Measurements from ENCODE around the gene MYCL. TPM values are rescaled to one million over a fixed set of nuclear protein-coding genes. Genes with fewer than 3 reads are reported as not detected.

Gene MYCL
- total RNA-seq, 1 experiment from 2014 or later = 31.0 TPM

GRCh38 chr1:39926343-39926793, 24.7 kb upstream of the MYCL start (continued):
- no peak for TF ChIP-seq E2F5 (CRISPR knock-in tag; IDR thresholded peaks at IDR 0.05)

GRCh38 chr1:39925721-39926342, 24.1 kb upstream of the MYCL start:
- Mint-ChIP-seq H3K27me3 (ENCODE audit: low read depth) (peaks cover 7% of the 10 kb centered on the region; the same call in 1 of the 2 replicates), H3K4me1 (peaks cover 33% of the 10 kb centered on the region), H3K36me3 (no peaks in the 10 kb centered on the region), H3K4me3 (no peak overlapping the region), H3K27ac (no peak overlapping the region), H3K9me3 (no peaks in the 10 kb centered on the region)
- POLR2A ChIA-PET = no interaction called here
- CTCF ChIA-PET = interaction anchor here (1.2 to 3.3 kb wide), 2 partner anchors 24 to 47 kb away, joined by 6 to 18 read pairs; partner anchors contain the start of gene MYCL
- TF ChIP-seq ZNF121 (CRISPR knock-in tag; IDR thresholded peaks at IDR 0.05) (no peak), GRHL2 (CRISPR knock-in tag; IDR thresholded peaks at IDR 0.05; ENCODE audit: insufficient replicate concordance, severe bottlenecking) (no peak), ZBTB21 (CRISPR knock-in tag; IDR thresholded peaks at IDR 0.05; ENCODE audit: borderline replicate concordance) (no peak), FOXP1 (CRISPR knock-in tag; IDR thresholded peaks at IDR 0.05; ENCODE audit: borderline replicate concordance) (no peak), SOX15 (CRISPR knock-in tag; IDR thresholded peaks at IDR 0.05) (no peak), ZNF281 (CRISPR knock-in tag; IDR thresholded peaks at IDR 0.05) (no peak), NR2C2 (CRISPR knock-in tag; IDR thresholded peaks at IDR 0.05) (no peak), ZNF263 (CRISPR knock-in tag; IDR thresholded peaks at IDR 0.05; ENCODE audit: low read depth) (no peak), ZMAT4 (CRISPR knock-in tag; IDR thresholded peaks at IDR 0.05) (no peak), ZNF396 (CRISPR knock-in tag; IDR thresholded peaks at IDR 0.05; ENCODE audit: borderline replicate concordance) (no peak), TP53 (CRISPR knock-in tag; IDR thresholded peaks at IDR 0.05) (no peak), ELF4 (CRISPR knock-in tag; IDR thresholded peaks at IDR 0.05; ENCODE audit: low read depth) (no peak), IRF2 (CRISPR knock-in tag; IDR thresholded peaks at IDR 0.05; ENCODE audit: borderline replicate concordance, low read depth) (no peak), ESRRA (CRISPR knock-in tag; IDR thresholded peaks at IDR 0.05; ENCODE audit: borderline replicate concordance) (no peak), HMGXB4 (CRISPR knock-in tag; IDR thresholded peaks at IDR 0.05) (no peak), RELA (CRISPR knock-in tag; IDR thresholded peaks at IDR 0.05; ENCODE audit: borderline replicate concordance) (no peak), OVOL2 (CRISPR knock-in tag; IDR thresholded peaks at IDR 0.05; ENCODE audit: borderline replicate concordance) (no peak), ETV6 (CRISPR knock-in tag; IDR thresholded peaks at IDR 0.05) (no peak)
- TF ChIP-seq, protein P1, sequence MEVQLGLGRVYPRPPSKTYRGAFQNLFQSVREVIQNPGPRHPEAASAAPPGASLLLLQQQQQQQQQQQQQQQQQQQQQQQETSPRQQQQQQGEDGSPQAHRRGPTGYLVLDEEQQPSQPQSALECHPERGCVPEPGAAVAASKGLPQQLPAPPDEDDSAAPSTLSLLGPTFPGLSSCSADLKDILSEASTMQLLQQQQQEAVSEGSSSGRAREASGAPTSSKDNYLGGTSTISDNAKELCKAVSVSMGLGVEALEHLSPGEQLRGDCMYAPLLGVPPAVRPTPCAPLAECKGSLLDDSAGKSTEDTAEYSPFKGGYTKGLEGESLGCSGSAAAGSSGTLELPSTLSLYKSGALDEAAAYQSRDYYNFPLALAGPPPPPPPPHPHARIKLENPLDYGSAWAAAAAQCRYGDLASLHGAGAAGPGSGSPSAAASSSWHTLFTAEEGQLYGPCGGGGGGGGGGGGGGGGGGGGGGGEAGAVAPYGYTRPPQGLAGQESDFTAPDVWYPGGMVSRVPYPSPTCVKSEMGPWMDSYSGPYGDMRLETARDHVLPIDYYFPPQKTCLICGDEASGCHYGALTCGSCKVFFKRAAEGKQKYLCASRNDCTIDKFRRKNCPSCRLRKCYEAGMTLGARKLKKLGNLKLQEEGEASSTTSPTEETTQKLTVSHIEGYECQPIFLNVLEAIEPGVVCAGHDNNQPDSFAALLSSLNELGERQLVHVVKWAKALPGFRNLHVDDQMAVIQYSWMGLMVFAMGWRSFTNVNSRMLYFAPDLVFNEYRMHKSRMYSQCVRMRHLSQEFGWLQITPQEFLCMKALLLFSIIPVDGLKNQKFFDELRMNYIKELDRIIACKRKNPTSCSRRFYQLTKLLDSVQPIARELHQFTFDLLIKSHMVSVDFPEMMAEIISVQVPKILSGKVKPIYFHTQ (CRISPR knock-in tag; IDR thresholded peaks at IDR 0.05) = no peak
- no peak for DNase-seq (ENCODE audit: low spot score)
- ATAC-seq = no peak
